Measurements from ENCODE around the gene DSG3.

DNA sequence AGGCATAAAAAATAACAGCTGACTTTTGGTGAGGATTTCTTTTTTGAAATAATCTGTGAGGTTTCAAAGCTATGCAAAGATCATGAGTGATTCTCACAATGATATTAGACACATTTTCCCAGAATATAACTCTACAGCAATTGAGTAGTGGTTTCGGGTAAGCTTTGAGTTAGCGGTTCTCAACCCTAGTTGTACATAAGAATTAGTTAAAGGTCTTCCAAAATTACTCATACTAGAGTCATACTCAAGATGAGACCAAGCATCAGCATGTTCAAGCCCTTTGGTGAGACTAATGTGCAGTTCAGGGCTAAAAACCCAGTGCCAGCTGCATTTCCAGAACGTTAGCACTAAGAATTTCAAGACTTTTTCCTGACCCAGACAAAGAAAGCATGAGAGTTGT, 39.9 kb upstream of the DSG3 start:
- TF ChIP-seq, protein P1, sequence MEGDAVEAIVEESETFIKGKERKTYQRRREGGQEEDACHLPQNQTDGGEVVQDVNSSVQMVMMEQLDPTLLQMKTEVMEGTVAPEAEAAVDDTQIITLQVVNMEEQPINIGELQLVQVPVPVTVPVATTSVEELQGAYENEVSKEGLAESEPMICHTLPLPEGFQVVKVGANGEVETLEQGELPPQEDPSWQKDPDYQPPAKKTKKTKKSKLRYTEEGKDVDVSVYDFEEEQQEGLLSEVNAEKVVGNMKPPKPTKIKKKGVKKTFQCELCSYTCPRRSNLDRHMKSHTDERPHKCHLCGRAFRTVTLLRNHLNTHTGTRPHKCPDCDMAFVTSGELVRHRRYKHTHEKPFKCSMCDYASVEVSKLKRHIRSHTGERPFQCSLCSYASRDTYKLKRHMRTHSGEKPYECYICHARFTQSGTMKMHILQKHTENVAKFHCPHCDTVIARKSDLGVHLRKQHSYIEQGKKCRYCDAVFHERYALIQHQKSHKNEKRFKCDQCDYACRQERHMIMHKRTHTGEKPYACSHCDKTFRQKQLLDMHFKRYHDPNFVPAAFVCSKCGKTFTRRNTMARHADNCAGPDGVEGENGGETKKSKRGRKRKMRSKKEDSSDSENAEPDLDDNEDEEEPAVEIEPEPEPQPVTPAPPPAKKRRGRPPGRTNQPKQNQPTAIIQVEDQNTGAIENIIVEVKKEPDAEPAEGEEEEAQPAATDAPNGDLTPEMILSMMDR (IDR thresholded peaks at IDR 0.05) = no peak
- no peak for TF ChIP-seq POLR2A (IDR thresholded peaks at IDR 0.05)
